ENCODE data around the gene UBTF. TPM values are rescaled to one million over a fixed set of nuclear protein-coding genes. Genes with fewer than 3 reads are reported as not detected.

The UBTF gene
- total RNA-seq, 1 experiment from 2014 or later = 74.3 TPM

- H3K9me3 Mint-ChIP-seq (ENCODE audit: unreplicated experiment) = no peaks in the 10 kb centered on the region
- no peaks in the 10 kb centered on the region for H3K9me3 ChIP-seq
- no peak overlapping the region for H3K4me3 Mint-ChIP-seq (ENCODE audit: unreplicated experiment)
- no peaks in the 10 kb centered on the region for H3K4me1 Mint-ChIP-seq (ENCODE audit: low read depth, unreplicated experiment)
- H3K27me3 ChIP-seq (replicated peaks; ENCODE audit: control insufficient read depth, insufficient read depth, low read length) = no peaks in the 10 kb centered on the region
- intact Hi-C loops (cut with micrococcal nuclease; ENCODE audit: unreplicated experiment) = no loop called here
- peaks cover 42% of the 10 kb centered on the region for H3K36me3 Mint-ChIP-seq (ENCODE audit: insufficient read depth, unreplicated experiment)
- H3K36me3 ChIP-seq (ENCODE audit: control insufficient read depth, insufficient read depth, low read length) = no peaks in the 10 kb centered on the region
- no TSS peak for BruUV-seq (replicated peaks)
- H3K27me3 Mint-ChIP-seq (ENCODE audit: insufficient read depth, unreplicated experiment) = no peaks in the 10 kb centered on the region
- ChIA-PET POLR2A (no interaction called here), CTCF (no interaction called here)
- no peak for TF ChIP-seq CTCF (IDR thresholded peaks at IDR 0.05; ENCODE audit: insufficient read depth in 1 of 2, low read depth in 1 of 2, low read length in 1 of 2, severe bottlenecking in 1 of 2, unreplicated experiment in 1 of 2)
- H3K4me1 ChIP-seq = peaks cover 12% of the 10 kb centered on the region
- DNase-seq = no peak
- no peak overlapping the region for H3K27ac Mint-ChIP-seq (ENCODE audit: unreplicated experiment)
- H3K4me3 ChIP-seq (ENCODE audit: low read depth, low read length) = no peak overlapping the region
Measured at GRCh38 chr17:44174427-44174826, 45.0 kb downstream of the UBTF start.

GRCh38 chr17:44171931-44172455 lies 47.5 kb downstream of the UBTF start:
- POLR2A ChIA-PET = interaction anchor here (0.5 kb wide), 1 partner anchor 106 kb away, joined by 3 read pairs; no protein-coding TSS in a partner anchor
- no peaks in the 10 kb centered on the region for H3K9me3 Mint-ChIP-seq (ENCODE audit: unreplicated experiment)
- no peak for TF ChIP-seq CTCF (IDR thresholded peaks at IDR 0.05; ENCODE audit: insufficient read depth in 1 of 2, low read depth in 1 of 2, low read length in 1 of 2, severe bottlenecking in 1 of 2, unreplicated experiment in 1 of 2)
- DNase-seq = no peak
- H3K27ac Mint-ChIP-seq (ENCODE audit: unreplicated experiment) = no peak overlapping the region
- CTCF ChIA-PET = interaction anchor here (1.0 kb wide), 1 partner anchor 14 kb away, joined by 5 read pairs; the partner anchor contains the start of gene TMUB2
- H3K27me3 ChIP-seq (replicated peaks; ENCODE audit: control insufficient read depth, insufficient read depth, low read length) = no peaks in the 10 kb centered on the region
- intact Hi-C loops (cut with micrococcal nuclease; ENCODE audit: unreplicated experiment) = no loop called here
- H3K4me1 ChIP-seq = peaks cover 18% of the 10 kb centered on the region
- H3K36me3 Mint-ChIP-seq (ENCODE audit: insufficient read depth, unreplicated experiment) = peaks cover 25% of the 10 kb centered on the region
- H3K4me3 Mint-ChIP-seq (ENCODE audit: unreplicated experiment) = no peak overlapping the region
- H3K36me3 ChIP-seq (ENCODE audit: control insufficient read depth, insufficient read depth, low read length) = no peaks in the 10 kb centered on the region
- H3K9me3 ChIP-seq = no peaks in the 10 kb centered on the region
- H3K27me3 Mint-ChIP-seq (ENCODE audit: insufficient read depth, unreplicated experiment) = no peaks in the 10 kb centered on the region
- H3K4me1 Mint-ChIP-seq (ENCODE audit: low read depth, unreplicated experiment) = peaks cover 12% of the 10 kb centered on the region
- no TSS peak for BruUV-seq (replicated peaks)
- no peak overlapping the region for H3K4me3 ChIP-seq (ENCODE audit: low read depth, low read length)

- POLR2A ChIA-PET = no interaction called here
- Histone ChIP-seq H3K27me3 (replicated peaks; ENCODE audit: control insufficient read depth, insufficient read depth, low read length) (no peaks in the 10 kb centered on the region), H3K4me3 (ENCODE audit: low read depth, low read length) (no peak within 1 kb of the TSS), H3K36me3 (ENCODE audit: control insufficient read depth, insufficient read depth, low read length) (no peaks in the 10 kb centered on the region), H3K4me1 (peaks cover 18% of the 10 kb centered on the region), H3K9me3 (no peaks in the 10 kb centered on the region)
- H3K36me3 Mint-ChIP-seq (ENCODE audit: insufficient read depth, unreplicated experiment) = peaks cover 16% of the 10 kb centered on the region
- DNase-seq = no peak
- H3K27me3 Mint-ChIP-seq (ENCODE audit: insufficient read depth, unreplicated experiment) = no peaks in the 10 kb centered on the region
- H3K9me3 Mint-ChIP-seq (ENCODE audit: unreplicated experiment) = no peaks in the 10 kb centered on the region
- peaks cover 12% of the 10 kb centered on the region for H3K4me1 Mint-ChIP-seq (ENCODE audit: low read depth, unreplicated experiment)
- CTCF ChIA-PET = interaction anchor here (0.6 to 1.6 kb wide), 3 partner anchors 14 to 96 kb away, joined by 3 to 7 read pairs (median 3); partner anchors contain the start of gene TMUB2
- BruUV-seq (replicated peaks) = no TSS peak
- intact Hi-C loops (cut with micrococcal nuclease; ENCODE audit: unreplicated experiment) = no loop called here
- TF ChIP-seq CTCF (IDR thresholded peaks at IDR 0.05; ENCODE audit: insufficient read depth in 1 of 2, low read depth in 1 of 2, low read length in 1 of 2, severe bottlenecking in 1 of 2, unreplicated experiment in 1 of 2) = peak in 1 of 2 experiments; percentile 23
- H3K27ac Mint-ChIP-seq (ENCODE audit: unreplicated experiment) = no peak within 1 kb of the TSS
- no peak within 1 kb of the TSS for H3K4me3 Mint-ChIP-seq (ENCODE audit: unreplicated experiment)
Measured at GRCh38 chr17:44170499-44171201, 48.8 kb downstream of the UBTF start, which contains the start of gene ASB16. TSS of gene ASB16 (plus strand) at chr17:44170704. CDS start at chr17:44170790, 86 bp downstream.

Measured in Caco-2 (cell line).